OCI-LY7 (cell line): ENCODE data around the gene UBTD1. TPM values are rescaled to one million over a fixed set of nuclear protein-coding genes. Genes with fewer than 3 reads are reported as not detected.

Source experiments
- BruUV-seq: library from RNA; stranded (reverse); fragments of 400-500 nt; replicated peaks from 2 replicates; lab custom pipeline; 2021; lab: Mats Ljungman, UMichigan
- CTCF ChIA-PET: fragments of 300-600 bp; sonication (Branson Sonifier 250); formaldehyde crosslinking; loops from one replicate; lab custom pipeline; 2022; ENCODE audit warnings: antibody characterized with exemption; ENCODE audit not compliant: unreplicated experiment; lab: Charles Lee
- POLR2A ChIA-PET: fragments of 300-600 bp; sonication (Branson Sonifier 250); formaldehyde crosslinking; loops from one replicate; lab custom pipeline; 2022; ENCODE audit warnings: antibody characterized with exemption; lab: Charles Lee
- DNase-seq: peaks from one replicate; pipeline ENCODE4 v3.0.0-alpha.2; 2015; ENCODE audit warnings: low spot score
- H2AFZ ChIP-seq: fragments of 200-600 bp; sonication (generic), shearing (Covaris generic); 2 replicates; pipeline ENCODE4 v1.6.1; 2014; ENCODE audit warnings: mild to moderate bottlenecking, antibody characterized with exemption, low read length, moderate library complexity
- H3K27ac ChIP-seq: fragments of 200-600 bp; sonication (generic); 2 replicates; pipeline ENCODE4 v1.5.1; 2014; ENCODE audit warnings: mixed run types, low read depth, mild to moderate bottlenecking, moderate library complexity, low read length, inconsistent platforms; ENCODE audit not compliant: poor library complexity, severe bottlenecking
- H3K36me3 ChIP-seq: fragments of 200-600 bp; sonication (generic); 2 replicates; pipeline ENCODE4 v1.6.1; 2014; ENCODE audit warnings: mild to moderate bottlenecking, antibody characterized with exemption, low read length, moderate library complexity, mixed read lengths; ENCODE audit not compliant: insufficient read depth
- H3K4me1 ChIP-seq: fragments of 200-600 bp; sonication (generic); 2 replicates; pipeline ENCODE4 v1.5.1; 2014; ENCODE audit warnings: mild to moderate bottlenecking, low read length; ENCODE audit not compliant: insufficient read depth, poor library complexity, severe bottlenecking
- H3K4me2 ChIP-seq: fragments of 200-600 bp; sonication (generic); 2 replicates; pipeline ENCODE4 v1.6.1; 2014; ENCODE audit warnings: mild to moderate bottlenecking, low read length
- H3K4me3 ChIP-seq: fragments of 200-600 bp; sonication (generic); 2 replicates; pipeline ENCODE4 v1.5.1; 2014; ENCODE audit warnings: mild to moderate bottlenecking, low read depth, low read length; ENCODE audit not compliant: poor library complexity, severe bottlenecking
- H3K79me2 ChIP-seq: fragments of 200-600 bp; sonication (generic); 2 replicates; pipeline ENCODE4 v1.6.1; 2016; ENCODE audit warnings: low read depth, mild to moderate bottlenecking, low read length, moderate library complexity, mixed read lengths; ENCODE audit not compliant: insufficient read depth
- H3K9me2 ChIP-seq: fragments of 200-600 bp; sonication (generic); 2 replicates; pipeline ENCODE4 v1.6.1; 2016; ENCODE audit warnings: mild to moderate bottlenecking, low read length, mixed read lengths; ENCODE audit not compliant: insufficient read depth
- H3K9me3 ChIP-seq: fragments of 200-600 bp; sonication (generic); 2 replicates; pipeline ENCODE4 v1.6.1; 2014; ENCODE audit warnings: mild to moderate bottlenecking, mixed run types, low read length, mixed read lengths
- H4K20me1 ChIP-seq: fragments of 200-600 bp; sonication (generic); 2 replicates; pipeline ENCODE4 v1.6.1; 2014; ENCODE audit warnings: mild to moderate bottlenecking, antibody characterized with exemption, low read length, moderate library complexity, mixed read lengths; ENCODE audit not compliant: insufficient read depth
- EZH2phosphoT487 ChIP-seq: fragments of 200-600 bp; sonication (generic); IDR thresholded peaks from 2 replicates; pipeline ENCODE4 v1.6.1; 2018; ENCODE audit warnings: low read depth, borderline replicate concordance, mild to moderate bottlenecking, mixed run types, antibody characterized with exemption, low read length, moderate library complexity, mixed read lengths
- intact Hi-C: fragments of 100-400 bp; cut with micrococcal nuclease; formaldehyde crosslinking; loops from one replicate; pipeline ENCODE4 v1.10.0; 2022; ENCODE audit not compliant: unreplicated experiment
- total RNA-seq, 2 experiments: library from RNA; depleted of rRNA in 1 of 2; stranded (reverse); fragments of >200 nt in 1 of 2; shearing (Covaris generic) in 1 of 2; gene quantifications; 2 replicates each; pipeline ENCODE4 v1.2.3, GENCODE V29; 2014 to 2022
- TF ChIP-seq, protein P1 (sequence below): fragments of 200-600 bp; sonication (generic); conservative IDR thresholded peaks from 2 replicates; pipeline ENCODE4 v1.5.1; 2014; ENCODE audit warnings: mild to moderate bottlenecking, antibody characterized with exemption, low read length, moderate library complexity, mixed read lengths

The UBTD1 gene
- total RNA-seq, 2 experiments from 2014 or later: 1.4 to 2.2 TPM

- TF ChIP-seq EZH2phosphoT487: no peak
- TF ChIP-seq, protein P1, sequence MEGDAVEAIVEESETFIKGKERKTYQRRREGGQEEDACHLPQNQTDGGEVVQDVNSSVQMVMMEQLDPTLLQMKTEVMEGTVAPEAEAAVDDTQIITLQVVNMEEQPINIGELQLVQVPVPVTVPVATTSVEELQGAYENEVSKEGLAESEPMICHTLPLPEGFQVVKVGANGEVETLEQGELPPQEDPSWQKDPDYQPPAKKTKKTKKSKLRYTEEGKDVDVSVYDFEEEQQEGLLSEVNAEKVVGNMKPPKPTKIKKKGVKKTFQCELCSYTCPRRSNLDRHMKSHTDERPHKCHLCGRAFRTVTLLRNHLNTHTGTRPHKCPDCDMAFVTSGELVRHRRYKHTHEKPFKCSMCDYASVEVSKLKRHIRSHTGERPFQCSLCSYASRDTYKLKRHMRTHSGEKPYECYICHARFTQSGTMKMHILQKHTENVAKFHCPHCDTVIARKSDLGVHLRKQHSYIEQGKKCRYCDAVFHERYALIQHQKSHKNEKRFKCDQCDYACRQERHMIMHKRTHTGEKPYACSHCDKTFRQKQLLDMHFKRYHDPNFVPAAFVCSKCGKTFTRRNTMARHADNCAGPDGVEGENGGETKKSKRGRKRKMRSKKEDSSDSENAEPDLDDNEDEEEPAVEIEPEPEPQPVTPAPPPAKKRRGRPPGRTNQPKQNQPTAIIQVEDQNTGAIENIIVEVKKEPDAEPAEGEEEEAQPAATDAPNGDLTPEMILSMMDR: no peak
- intact Hi-C loops: no loop called here
- CTCF ChIA-PET: no interaction called here
- no peak for DNase-seq
- Histone ChIP-seq H4K20me1 (no peaks in the 10 kb centered on the region), H3K4me2 (no peak overlapping the region), H3K4me1 (no peaks in the 10 kb centered on the region), H3K79me2 (no peaks in the 10 kb centered on the region), H3K9me2 (no peaks in the 10 kb centered on the region), H3K36me3 (no peaks in the 10 kb centered on the region), H2AFZ (no peak overlapping the region), H3K27ac (no peak overlapping the region), H3K4me3 (no peak overlapping the region), H3K9me3 (no peaks in the 10 kb centered on the region)
- POLR2A ChIA-PET: interaction anchor here (0.6 to 0.7 kb wide), 2 partner anchors 70 to 528 kb away, joined by 3 read pairs; no protein-coding TSS in a partner anchor
- BruUV-seq: no TSS peak
These were observed 110.4 kb downstream of the UBTD1 start for GRCh38 chr10:97608991-97609561.

GRCh38 chr10:97611473-97611872, 112.7 kb downstream of the UBTD1 start:
- no peak overlapping the region for H3K4me3 ChIP-seq
- intact Hi-C loops: no loop called here
- DNase-seq: no peak
- no peaks in the 10 kb centered on the region for H3K36me3 ChIP-seq
- no peak overlapping the region for H3K27ac ChIP-seq
- no peak overlapping the region for H2AFZ ChIP-seq
- TF ChIP-seq, protein P1: no peak
- no peak for TF ChIP-seq EZH2phosphoT487
- no peaks in the 10 kb centered on the region for H3K9me3 ChIP-seq
- no peaks in the 10 kb centered on the region for H3K79me2 ChIP-seq
- no peaks in the 10 kb centered on the region for H3K4me1 ChIP-seq
- no peak overlapping the region for H3K4me2 ChIP-seq
- no peaks in the 10 kb centered on the region for H3K9me2 ChIP-seq
- ChIA-PET POLR2A (interaction anchor here (1.2 kb wide), 1 partner anchor 39 kb away, joined by 3 read pairs; the partner anchor contains the start of gene ANKRD2), CTCF (interaction anchor here (1.1 kb wide), 1 partner anchor 21 kb away, joined by 4 read pairs; no protein-coding TSS in a partner anchor)
- BruUV-seq: no TSS peak
- H4K20me1 ChIP-seq: no peaks in the 10 kb centered on the region

DNA sequence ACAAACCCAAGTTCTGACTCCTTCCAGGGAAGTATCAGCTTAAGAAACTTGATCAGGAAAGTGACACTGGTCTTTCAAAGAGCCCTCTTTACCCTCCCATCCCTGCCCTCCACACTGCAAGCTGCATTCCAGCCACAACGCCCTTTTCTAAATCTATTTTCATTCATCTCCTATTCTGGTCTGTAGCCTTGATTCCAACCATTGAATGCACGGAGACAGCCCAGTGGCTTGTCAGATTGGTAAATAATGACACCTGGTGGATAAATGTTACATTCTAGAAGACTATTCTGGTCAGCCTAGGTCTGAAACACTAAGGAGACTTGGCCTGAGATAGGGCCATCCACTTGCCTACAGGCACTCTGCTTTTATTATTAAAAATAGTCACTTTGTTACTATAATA, 113.7 kb downstream of the UBTD1 start:
- BruUV-seq: no TSS peak
- Histone ChIP-seq H3K36me3 (no peaks in the 10 kb centered on the region), H4K20me1 (no peaks in the 10 kb centered on the region), H3K27ac (no peak overlapping the region), H3K4me3 (no peak overlapping the region), H2AFZ (no peak overlapping the region), H3K79me2 (no peaks in the 10 kb centered on the region), H3K4me1 (no peaks in the 10 kb centered on the region), H3K4me2 (no peak overlapping the region), H3K9me2 (no peaks in the 10 kb centered on the region), H3K9me3 (no peaks in the 10 kb centered on the region)
- ChIA-PET POLR2A (interaction anchor here (0.6 kb wide), 1 partner anchor 61 kb away, joined by 3 read pairs; no protein-coding TSS in a partner anchor), CTCF (interaction anchor here (0.7 to 1.1 kb wide), 2 partner anchors 22 to 41 kb away, joined by 4 to 5 read pairs; no protein-coding TSS in a partner anchor)
- TF ChIP-seq EZH2phosphoT487: no peak
- TF ChIP-seq, protein P1: peak; percentile 74
- peak; percentile 57 for DNase-seq
- intact Hi-C loops: loop anchor here (1.0 to 2.0 kb wide), 5 partner anchors 40 to 206 kb away; partner anchors contain the start of gene ANKRD2
